IPS-NIHi11 (cell line): ENCODE measurements around the gene KCNK5.

Source experiments
- DNase-seq: peaks from one replicate; pipeline ENCODE4 v3.0.0; 2012; ENCODE audit warnings: mixed read lengths, low spot score

Gene KCNK5

GRCh38 chr6:39215640-39216158 is 13.6 kb downstream of the KCNK5 start:
- DNase-seq = no peak

GRCh38 chr6:39214846-39215639 is 14.2 kb downstream of the KCNK5 start:
- no peak for DNase-seq

- no peak for DNase-seq
These were observed 15.0 kb downstream of the KCNK5 start for GRCh38 chr6:39214120-39214813.

- no peak for DNase-seq
These were observed 15.9 kb downstream of the KCNK5 start for GRCh38 chr6:39213195-39213920.

GRCh38 chr6:39211183-39211582 is 18.1 kb downstream of the KCNK5 start:
- DNase-seq = no peak

- no peak for DNase-seq
These were observed 18.8 kb downstream of the KCNK5 start for GRCh38 chr6:39210450-39210849.

GRCh38 chr6:39209911-39210310 is 19.4 kb downstream of the KCNK5 start:
- DNase-seq = no peak

GRCh38 chr6:39209360-39209811 is 19.9 kb downstream of the KCNK5 start:
- peak; percentile 31 for DNase-seq

- no peak for DNase-seq
These were observed 21.0 kb downstream of the KCNK5 start for GRCh38 chr6:39208223-39208739.

GRCh38 chr6:39207416-39208222 is 21.7 kb downstream of the KCNK5 start:
- no peak for DNase-seq

GRCh38 chr6:39206250-39206721 is 23.0 kb downstream of the KCNK5 start:
- no peak for DNase-seq

- peak; percentile 70 for DNase-seq
These were observed 24.5 kb downstream of the KCNK5 start for GRCh38 chr6:39204646-39205244.

- no peak for DNase-seq
These were observed 25.1 kb downstream of the KCNK5 start for GRCh38 chr6:39204160-39204495.

- DNase-seq = peak; percentile 74
These were observed 25.7 kb downstream of the KCNK5 start for GRCh38 chr6:39203436-39204159.

GRCh38 chr6:39202166-39202565 is 27.1 kb downstream of the KCNK5 start:
- DNase-seq = no peak

GRCh38 chr6:39200498-39201020 is 28.7 kb downstream of the KCNK5 start:
- DNase-seq = no peak

- no peak for DNase-seq
These were observed 29.3 kb downstream of the KCNK5 start for GRCh38 chr6:39199976-39200375.

GRCh38 chr6:39199231-39199940 is 29.9 kb downstream of the KCNK5 start:
- no peak for DNase-seq

GRCh38 chr6:39198528-39198927 is 30.7 kb downstream of the KCNK5 start:
- no peak for DNase-seq
